Keratinocyte (primary cell): ENCODE results near the gene MARS1.

ENCODE experiments used
- CTCF ChIP-seq, 3 experiments: IDR thresholded peaks in 1 of 3; conservative IDR thresholded peaks in 1 of 3; optimal IDR thresholded peaks in 1 of 3; 2 replicates in 2 of 3; 3 replicates in 1 of 3; pipeline versions ENCODE3 to v1.5.1; 2011; ENCODE audit warnings: low read length in 3 of 3, mild to moderate bottlenecking in 3 of 3, moderate library complexity in 2 of 3, control low read depth in 1 of 3, inconsistent platforms in 1 of 3; ENCODE audit not compliant: insufficient read depth in 2 of 3; ENCODE audit errors: extremely low read depth in 1 of 3
- EZH2 ChIP-seq: IDR thresholded peaks from one replicate; pipeline ENCODE4 v1.6.1; 2012; ENCODE audit warnings: inconsistent platforms, mild to moderate bottlenecking, low read length, moderate library complexity

GRCh38 chr12:57533108-57533507, 45.2 kb downstream of the MARS1 start:
- no peak for TF ChIP-seq EZH2
- TF ChIP-seq CTCF (optimal IDR thresholded peaks at IDR 0.05 in 1 of 3, IDR thresholded peaks at IDR 0.05 in 1 of 3, conservative IDR thresholded peaks at IDR 0.05 in 1 of 3; ENCODE audit: extremely low read depth in 1 of 3, insufficient read depth in 2 of 3, low read length in 3 of 3): no peak
